ENCODE results near the gene GID8. TPM values are rescaled to one million over a fixed set of nuclear protein-coding genes. Genes with fewer than 3 reads are reported as not detected.

GID8 gene
- total RNA-seq, 1 experiment from 2014 or later: 37.2 TPM

- Histone ChIP-seq H3K9ac (ENCODE audit: low read length) (no peak within 1 kb of the TSS), H3K27me3 (ENCODE audit: low read length) (no peaks in the 10 kb centered on the region), H3K79me2 (ENCODE audit: low read length) (no peaks in the 10 kb centered on the region), H3K4me1 (ENCODE audit: insufficient read depth, low read length) (no peaks in the 10 kb centered on the region; the same call in 1 of the 2 replicates), H3K36me3 (ENCODE audit: low read depth, low read length) (peaks cover 14% of the 10 kb centered on the region), H3K4me3 (ENCODE audit: low read length) (no peak within 1 kb of the TSS), H2AFZ (ENCODE audit: low read length) (no peak within 1 kb of the TSS), H3F3A (ENCODE audit: low read length, unreplicated experiment) (no peaks in the 10 kb centered on the region), H3K27ac (ENCODE audit: low read length) (no peak within 1 kb of the TSS), H3K4me2 (ENCODE audit: low read length) (no peak within 1 kb of the TSS), H3K9me2 (replicated peaks; ENCODE audit: low read length) (no peaks in the 10 kb centered on the region), H4K20me1 (ENCODE audit: low read length) (no peaks in the 10 kb centered on the region), H3K9me3 (ENCODE audit: low read length) (no peaks in the 10 kb centered on the region)
- TF ChIP-seq EZH2phosphoT487 (IDR thresholded peaks at IDR 0.05; ENCODE audit: borderline replicate concordance, low read length): no peak
- no peak for TF ChIP-seq EZH2 (IDR thresholded peaks at IDR 0.05; ENCODE audit: low read length, unreplicated experiment)
- TF ChIP-seq CTCF (conservative IDR thresholded peaks at IDR 0.05; ENCODE audit: low read depth, low read length): no peak
- intact Hi-C loops (cut with micrococcal nuclease): no loop called here
- ChIA-PET CTCF (no interaction called here), POLR2A (ENCODE audit: unreplicated experiment) (no interaction called here)
- no peak for ATAC-seq
- no TSS peak for BruUV-seq (replicated peaks)
- no peak for DNase-seq
Observed at GRCh38 chr20:62952373-62952967, 14.5 kb downstream of the GID8 start, which contains the start of gene SLC17A9. TSS of gene SLC17A9 (plus strand) at chr20:62952709. CDS start at chr20:62952831, 122 bp downstream.

- intact Hi-C loops (cut with micrococcal nuclease): no loop called here
- Histone ChIP-seq H3K4me2 (ENCODE audit: low read length) (no peak overlapping the region), H3K27me3 (ENCODE audit: low read length) (no peaks in the 10 kb centered on the region), H3K9ac (ENCODE audit: low read length) (no peak overlapping the region), H3K9me3 (ENCODE audit: low read length) (no peaks in the 10 kb centered on the region), H2AFZ (ENCODE audit: low read length) (no peak overlapping the region), H3K4me3 (ENCODE audit: low read length) (no peak overlapping the region), H3K4me1 (ENCODE audit: insufficient read depth, low read length) (no peaks in the 10 kb centered on the region; the same call in 1 of the 2 replicates), H3K27ac (ENCODE audit: low read length) (no peak overlapping the region), H3K36me3 (ENCODE audit: low read depth, low read length) (peaks cover 10% of the 10 kb centered on the region), H3K9me2 (replicated peaks; ENCODE audit: low read length) (no peaks in the 10 kb centered on the region), H3K79me2 (ENCODE audit: low read length) (no peaks in the 10 kb centered on the region), H4K20me1 (ENCODE audit: low read length) (no peaks in the 10 kb centered on the region), H3F3A (ENCODE audit: low read length, unreplicated experiment) (no peaks in the 10 kb centered on the region)
- ChIA-PET POLR2A (ENCODE audit: unreplicated experiment) (no interaction called here), CTCF (no interaction called here)
- TF ChIP-seq CTCF (conservative IDR thresholded peaks at IDR 0.05; ENCODE audit: low read depth, low read length) (no peak), EZH2phosphoT487 (IDR thresholded peaks at IDR 0.05; ENCODE audit: borderline replicate concordance, low read length) (no peak), EZH2 (IDR thresholded peaks at IDR 0.05; ENCODE audit: low read length, unreplicated experiment) (no peak)
- ATAC-seq: no peak
- DNase-seq: no peak
- BruUV-seq (replicated peaks): no TSS peak
Observed at GRCh38 chr20:62952968-62953838, 15.3 kb downstream of the GID8 start.
